WTC11 (cell line): ENCODE measurements around the gene PLXNA2. TPM values are rescaled to one million over a fixed set of nuclear protein-coding genes. Genes with fewer than 3 reads are reported as not detected.

Experiments
- ATAC-seq: fragments of 200-7000 bp; cut with Tn5 transposase; 2 replicates; pipeline ENCODE4 v1.10.0; 2021; ENCODE audit warnings: mild to moderate bottlenecking, moderate library complexity
- CTCF ChIA-PET: fragments of 300-600 bp; sonication (Branson Sonifier 250); formaldehyde crosslinking; loops from one replicate; lab custom pipeline; 2021; ENCODE audit warnings: antibody characterized with exemption; lab: Charles Lee
- POLR2A ChIA-PET: fragments of 350-600 bp; sonication (Branson Sonifier 250); formaldehyde crosslinking; loops from one replicate; lab custom pipeline; 2021; ENCODE audit warnings: antibody characterized with exemption; lab: Charles Lee
- DNase-seq: peaks from one replicate; pipeline ENCODE4 v3.0.0; 2021; ENCODE audit warnings: low spot score
- H3K27ac Mint-ChIP-seq: 2 replicates; pipeline ENCODE4 v1.8.0; 2021; ENCODE audit warnings: mixed read lengths
- H3K27me3 Mint-ChIP-seq: 2 replicates; pipeline ENCODE4 v1.8.0; 2021; ENCODE audit warnings: low read depth, mild to moderate bottlenecking, moderate library complexity, mixed read lengths
- H3K36me3 Mint-ChIP-seq: 2 replicates; pipeline ENCODE4 v1.8.0; 2021; ENCODE audit warnings: mixed read lengths
- H3K4me1 Mint-ChIP-seq: 2 replicates; pipeline ENCODE4 v1.8.0; 2022; ENCODE audit warnings: mixed read lengths
- H3K4me3 Mint-ChIP-seq: 2 replicates; pipeline ENCODE4 v1.8.0; 2021; ENCODE audit warnings: mild to moderate bottlenecking, moderate library complexity, mixed read lengths
- H3K9me3 Mint-ChIP-seq: 2 replicates; pipeline ENCODE4 v1.8.0; 2021; ENCODE audit warnings: mixed read lengths
- AFF4 ChIP-seq: sonication (generic); formaldehyde crosslinking; IDR thresholded peaks from 2 replicates; pipeline ENCODE4 v1.8.1; 2023; ENCODE audit warnings: mild to moderate bottlenecking, missing genetic modification reagents, borderline replicate concordance
- NR2C2 ChIP-seq: sonication (generic); formaldehyde crosslinking; IDR thresholded peaks from 2 replicates; pipeline ENCODE4 v1.8.0; 2022; ENCODE audit warnings: mild to moderate bottlenecking, missing genetic modification reagents
- PRDM15 ChIP-seq: sonication (generic); formaldehyde crosslinking; IDR thresholded peaks from 2 replicates; pipeline ENCODE4 v1.8.0; 2022; ENCODE audit warnings: missing genetic modification reagents
- SP1 ChIP-seq: sonication (generic); formaldehyde crosslinking; conservative IDR thresholded peaks from 2 replicates; pipeline ENCODE4 v1.8.1; 2022; ENCODE audit warnings: missing genetic modification reagents
- STAT6 ChIP-seq: sonication (generic); formaldehyde crosslinking; conservative IDR thresholded peaks from 2 replicates; pipeline ENCODE4 v1.8.1; 2023; ENCODE audit warnings: mild to moderate bottlenecking, low read depth, missing genetic modification reagents, moderate library complexity
- USF1 ChIP-seq: sonication (generic); formaldehyde crosslinking; IDR thresholded peaks from 2 replicates; pipeline ENCODE4 v1.8.0; 2022; ENCODE audit warnings: mild to moderate bottlenecking, missing genetic modification reagents
- ZNF138 ChIP-seq: sonication (generic); formaldehyde crosslinking; conservative IDR thresholded peaks from 2 replicates; pipeline ENCODE4 v1.8.1; 2022; ENCODE audit warnings: mild to moderate bottlenecking, moderate library complexity, missing genetic modification reagents
- ZNF532 ChIP-seq: fragments of 250-450 bp; sonication (Bioruptor Pico); IDR thresholded peaks from 2 replicates; pipeline ENCODE4 v1.9.0; 2021; ENCODE audit warnings: mild to moderate bottlenecking, borderline replicate concordance
- total RNA-seq: library from RNA; stranded (reverse); gene quantifications from 3 replicates; pipeline ENCODE4 v1.2.3, GENCODE V29; 2021

The PLXNA2 gene
- total RNA-seq, 1 experiment from 2014 or later = 4.2 TPM

GRCh38 chr1:208002672-208003071, 241.5 kb downstream of the PLXNA2 start:
- no peak for DNase-seq
- POLR2A ChIA-PET = no interaction called here
- TF ChIP-seq USF1 (CRISPR knock-in tag) (no peak), NR2C2 (CRISPR knock-in tag) (no peak), ZNF532 (no peak), ZNF138 (CRISPR knock-in tag) (no peak), PRDM15 (CRISPR knock-in tag) (no peak), SP1 (no peak), AFF4 (CRISPR knock-in tag) (no peak)
- H3K36me3 Mint-ChIP-seq = peaks cover 3% of the 10 kb centered on the region
- H3K27me3 Mint-ChIP-seq = peaks cover 3% of the 10 kb centered on the region
- no peak overlapping the region for H3K4me3 Mint-ChIP-seq
- peaks cover 17% of the 10 kb centered on the region for H3K9me3 Mint-ChIP-seq
- CTCF ChIA-PET = interaction anchor here (1.1 to 3.1 kb wide), 2 partner anchors 9 to 21 kb away, joined by 3 to 17 read pairs; no protein-coding TSS in a partner anchor
- H3K27ac Mint-ChIP-seq = no peak overlapping the region
- peaks cover 15% of the 10 kb centered on the region for H3K4me1 Mint-ChIP-seq
- no peak for ATAC-seq

- no peak overlapping the region for H3K27ac Mint-ChIP-seq
- H3K36me3 Mint-ChIP-seq = peaks cover 3% of the 10 kb centered on the region
- POLR2A ChIA-PET = no interaction called here
- CTCF ChIA-PET = interaction anchor here (3.1 kb wide), 1 partner anchor 8 kb away, joined by 17 read pairs; no protein-coding TSS in a partner anchor
- peaks cover 3% of the 10 kb centered on the region for H3K27me3 Mint-ChIP-seq
- H3K4me1 Mint-ChIP-seq = peaks cover 18% of the 10 kb centered on the region
- ATAC-seq (no peak), DNase-seq (no peak)
- H3K4me3 Mint-ChIP-seq = no peak overlapping the region
- no peak for TF ChIP-seq STAT6 (CRISPR knock-in tag)
- H3K9me3 Mint-ChIP-seq = peaks cover 17% of the 10 kb centered on the region
Measured at GRCh38 chr1:208002078-208002477, 242.1 kb downstream of the PLXNA2 start.
